B cell (primary cell): ENCODE data around the gene WASF2. TPM values are rescaled to one million over a fixed set of nuclear protein-coding genes. Genes with fewer than 3 reads are reported as not detected.

Source experiments
- ATAC-seq: fragments of 200-7000 bp; cut with Tn5 transposase; one replicate; pipeline ENCODE4 v1.10.0; 2021; ENCODE audit warnings: low read depth, mild to moderate bottlenecking, moderate number of reproducible peaks, moderate library complexity
- CTCF ChIA-PET: fragments of 350-600 bp; sonication (Branson Sonifier 250); formaldehyde crosslinking; loops from one replicate; lab custom pipeline; 2021; ENCODE audit warnings: antibody characterized with exemption, inconsistent platforms; lab: Charles Lee
- POLR2A ChIA-PET: fragments of 350-600 bp; sonication (Branson Sonifier 250); formaldehyde crosslinking; loops from one replicate; lab custom pipeline; 2021; ENCODE audit warnings: antibody characterized with exemption; lab: Charles Lee
- DNase-seq: peaks from one replicate; pipeline ENCODE4 v3.0.0; 2013
- H2AFZ ChIP-seq: 2 replicates; pipeline ENCODE4 v1.6.1; 2012; ENCODE audit warnings: mild to moderate bottlenecking, low read depth, low read length; ENCODE audit not compliant: insufficient read depth, poor library complexity, severe bottlenecking
- H3K27ac ChIP-seq, 2 donors: 1 replicate in 1 of 2; 2 replicates in 1 of 2; pipeline ENCODE4 v1.5.1; 2012 to 2013; ENCODE audit warnings: low read length in 2 of 2, mild to moderate bottlenecking in 2 of 2, moderate library complexity in 1 of 2
- H3K27me3 ChIP-seq, 4 experiments: fragments of 200-600 bp in 1 of 4; sonication (generic) in 1 of 4; replicated peaks in 1 of 4; 1 replicate in 2 of 4; 2 replicates in 2 of 4; pipeline versions ENCODE4 v1.6.1 to v1.7.0; 2013 to 2016; ENCODE audit warnings: low read length in 3 of 4, mild to moderate bottlenecking in 2 of 4, mixed read lengths in 1 of 4, moderate library complexity in 1 of 4; ENCODE audit not compliant: insufficient read depth in 4 of 4, control insufficient read depth in 3 of 4; ENCODE audit errors: control extremely low read depth in 1 of 4
- H3K36me3 ChIP-seq, 2 experiments: replicated peaks in 1 of 2; 1 replicate in 1 of 2; 2 replicates in 1 of 2; pipeline versions ENCODE4 v1.6.1 to v1.7.1; 2013; ENCODE audit warnings: low read length in 1 of 2; ENCODE audit not compliant: insufficient read depth in 2 of 2, control insufficient read depth in 1 of 2; ENCODE audit errors: control extremely low read depth in 1 of 2, extremely low read depth in 1 of 2
- H3K4me1 ChIP-seq, 2 donors: fragments of 200-600 bp in 1 of 2; sonication (generic) in 1 of 2; 1 replicate in 1 of 2; 2 replicates in 1 of 2; pipeline versions ENCODE4 v1.5.1 to v1.6.1; 2013 to 2017; ENCODE audit warnings: low read length in 2 of 2; ENCODE audit not compliant: control insufficient read depth in 2 of 2, insufficient read depth in 2 of 2
- H3K4me2 ChIP-seq: replicated peaks from 2 replicates; pipeline ENCODE3; 2012; ENCODE audit warnings: mild to moderate bottlenecking, low read depth, low read length; ENCODE audit not compliant: poor library complexity, severe bottlenecking
- H3K4me3 ChIP-seq, 5 experiments: fragments of 200-600 bp in 1 of 5; sonication (generic) in 1 of 5; 1 replicate in 3 of 5; 2 replicates in 2 of 5; pipeline versions ENCODE4 v1.5.1 to v1.7.0; 2011 to 2016; ENCODE audit warnings: low read length in 4 of 5, mild to moderate bottlenecking in 4 of 5, low read depth in 2 of 5, control low read depth in 1 of 5, moderate library complexity in 1 of 5; ENCODE audit not compliant: insufficient read depth in 1 of 5; ENCODE audit errors: control extremely low read depth in 1 of 5, extremely low read depth in 1 of 5
- H3K79me2 ChIP-seq: fragments of 200-600 bp; sonication (generic); one replicate; pipeline ENCODE4 v1.6.0; 2016; ENCODE audit warnings: low read length; ENCODE audit not compliant: control insufficient read depth, insufficient read depth
- H3K9ac ChIP-seq: fragments of 200-600 bp; sonication (generic); 2 replicates; pipeline ENCODE4 v1.6.1; 2017; ENCODE audit warnings: mild to moderate bottlenecking, low read length, moderate library complexity
- H3K9me3 ChIP-seq, 3 donors: one replicate each; pipeline versions ENCODE4 v1.6.1 to v1.7.1; 2013; ENCODE audit warnings: low read length in 2 of 3; ENCODE audit not compliant: control insufficient read depth in 2 of 3, insufficient read depth in 1 of 3; ENCODE audit errors: control extremely low read depth in 1 of 3
- H4K20me1 ChIP-seq: 2 replicates; pipeline ENCODE4 v1.6.0; 2012; ENCODE audit warnings: mild to moderate bottlenecking, low read length; ENCODE audit not compliant: insufficient read depth, control insufficient read depth, poor library complexity, severe bottlenecking
- H3K27ac Mint-ChIP-seq: one replicate; pipeline ENCODE4 v1.8.0; 2021; ENCODE audit warnings: mixed read lengths
- H3K27me3 Mint-ChIP-seq: one replicate; pipeline ENCODE4 v1.8.0; 2021; ENCODE audit warnings: mixed read lengths
- H3K4me1 Mint-ChIP-seq: one replicate; pipeline ENCODE4 v1.8.0; 2021; ENCODE audit warnings: mixed read lengths
- H3K4me3 Mint-ChIP-seq: one replicate; pipeline ENCODE4 v1.8.0; 2021; ENCODE audit warnings: mixed read lengths
- H3K9me3 Mint-ChIP-seq: one replicate; pipeline ENCODE4 v1.8.0; 2022; ENCODE audit warnings: mixed read lengths; ENCODE audit not compliant: insufficient read depth
- CTCF ChIP-seq: fragments of 200-600 bp; IDR thresholded peaks from one replicate; pipeline ENCODE4 v1.8.0; 2022; ENCODE audit warnings: antibody characterized with exemption, mild to moderate bottlenecking
- EZH2 ChIP-seq: IDR thresholded peaks from 2 replicates; pipeline ENCODE4 v1.6.1; 2012; ENCODE audit warnings: borderline replicate concordance, low read depth, mild to moderate bottlenecking, moderate library complexity, low read length; ENCODE audit not compliant: insufficient read depth, poor library complexity, severe bottlenecking
- WGBS: methylation state at CpG from one replicate; pipeline ENCODE4 v1.1.5; 2013; ENCODE audit warnings: missing lambda C conversion rate; ENCODE audit not compliant: insufficient coverage; 5-methylcytosine and 5-hydroxymethylcytosine counted together
- intact Hi-C: fragments of 100-400 bp; cut with micrococcal nuclease; formaldehyde crosslinking; loops from one replicate; pipeline ENCODE4 v1.10.0; 2022
- polyA plus RNA-seq: library from polyadenylated mRNA; depleted of rRNA; stranded (reverse); fragments of >200 nt; gene quantifications from 2 replicates; pipeline ENCODE4 v1.2.3, GENCODE V29; 2012
- total RNA-seq, 2 donors: library from RNA; stranded (reverse); fragments of 120-200 nt in 1 of 2; gene quantifications; 1 replicate in 1 of 2; 2 replicates in 1 of 2; pipeline versions ENCODE4 v1.2.3 to v1.2.4, GENCODE V29; 2013 to 2022

Gene WASF2
- total and polyA plus RNA-seq, 2 donors (not counting 1 experiment from before 2014, with no cell fraction given), result 67.4 to 169 TPM

GRCh38 chr1:27487966-27488884 is 1.7 kb downstream of the WASF2 start:
- peak overlapping the region; percentile 53 to 95 for H3K27ac ChIP-seq
- H3K36me3 ChIP-seq, result peaks cover 0 to 8% of the 10 kb centered on the region in 2 experiments
- H3K9me3 ChIP-seq, result no peaks in the 10 kb centered on the region
- peak overlapping the region; percentile 75 for H3K4me2 ChIP-seq
- Mint-ChIP-seq H3K4me3 (peak overlapping the region; percentile 99), H3K4me1 (peaks cover 65% of the 10 kb centered on the region), H3K27ac (peak overlapping the region; percentile 99), H3K9me3 (no peaks in the 10 kb centered on the region), H3K27me3 (no peaks in the 10 kb centered on the region)
- POLR2A ChIA-PET, result interaction anchor here (0.6 to 3.8 kb wide), 4 partner anchors 38 to 168 kb away, joined by 3 to 38 read pairs (median 4); no protein-coding TSS in a partner anchor
- WGBS, result 17% methylated on average over 2 of the region's 6 CpGs
- H2AFZ ChIP-seq, result peak overlapping the region; percentile 23
- TF ChIP-seq CTCF, result no peak
- TF ChIP-seq EZH2, result no peak
- ATAC-seq, result no peak
- H3K27me3 ChIP-seq, result no peaks in the 10 kb centered on the region
- CTCF ChIA-PET, result interaction anchor here (0.6 to 1.9 kb wide), 10 partner anchors 10 to 140 kb away, joined by 3 to 4 read pairs (median 3); no protein-coding TSS in a partner anchor
- intact Hi-C loops, result loop anchor here (1.0 to 2.0 kb wide), 2 partner anchors 10 to 51 kb away; no protein-coding TSS in a partner anchor
- peaks cover 65% of the 10 kb centered on the region for H3K79me2 ChIP-seq
- peak overlapping the region; percentile 91 for H3K9ac ChIP-seq
- DNase-seq, result peak; percentile 58
- peak overlapping the region; percentile 78 to 100 (median 99) for H3K4me3 ChIP-seq
- peaks cover 28% of the 10 kb centered on the region for H4K20me1 ChIP-seq
- H3K4me1 ChIP-seq, result peaks cover 51 to 62% of the 10 kb centered on the region in 2 donors

- POLR2A ChIA-PET, result no interaction called here
- CTCF ChIA-PET, result interaction anchor here (0.7 kb wide), 1 partner anchor 42 kb away, joined by 4 read pairs; no protein-coding TSS in a partner anchor
- no peak overlapping the region for H3K9ac ChIP-seq
- H3K4me2 ChIP-seq, result no peak overlapping the region
- H2AFZ ChIP-seq, result no peak overlapping the region
- Mint-ChIP-seq H3K4me1 (peaks cover 68% of the 10 kb centered on the region), H3K27ac (no peak overlapping the region), H3K27me3 (no peaks in the 10 kb centered on the region), H3K9me3 (no peaks in the 10 kb centered on the region), H3K4me3 (no peak overlapping the region)
- H4K20me1 ChIP-seq, result peaks cover 34% of the 10 kb centered on the region
- DNase-seq (no peak), ATAC-seq (no peak)
- intact Hi-C loops, result no loop called here
- H3K36me3 ChIP-seq, result peaks cover 0 to 8% of the 10 kb centered on the region in 2 experiments
- TF ChIP-seq CTCF (no peak), EZH2 (no peak)
- peaks cover 48 to 60% of the 10 kb centered on the region in 2 donors for H3K4me1 ChIP-seq
- H3K4me3 ChIP-seq, result no peak overlapping the region
- peak overlapping the region in 1 of 2 donors; percentile 33 for H3K27ac ChIP-seq
- H3K79me2 ChIP-seq, result peaks cover 89% of the 10 kb centered on the region
- no peaks in the 10 kb centered on the region for H3K27me3 ChIP-seq
- no peaks in the 10 kb centered on the region for H3K9me3 ChIP-seq
- no CpG with 5 or more reads among the region's 1 CpG for WGBS
Observed at GRCh38 chr1:27485363-27485762, 4.6 kb downstream of the WASF2 start.
